ENCODE measurements around the gene OPRM1. TPM values are rescaled to one million over a fixed set of nuclear protein-coding genes. Genes with fewer than 3 reads are reported as not detected.

Gene OPRM1
- total and polyA plus RNA-seq, 2 of the 8 experiments (the other 6 are each of a cell fraction or from before 2014, with no cell fraction given), result not detected

DNA sequence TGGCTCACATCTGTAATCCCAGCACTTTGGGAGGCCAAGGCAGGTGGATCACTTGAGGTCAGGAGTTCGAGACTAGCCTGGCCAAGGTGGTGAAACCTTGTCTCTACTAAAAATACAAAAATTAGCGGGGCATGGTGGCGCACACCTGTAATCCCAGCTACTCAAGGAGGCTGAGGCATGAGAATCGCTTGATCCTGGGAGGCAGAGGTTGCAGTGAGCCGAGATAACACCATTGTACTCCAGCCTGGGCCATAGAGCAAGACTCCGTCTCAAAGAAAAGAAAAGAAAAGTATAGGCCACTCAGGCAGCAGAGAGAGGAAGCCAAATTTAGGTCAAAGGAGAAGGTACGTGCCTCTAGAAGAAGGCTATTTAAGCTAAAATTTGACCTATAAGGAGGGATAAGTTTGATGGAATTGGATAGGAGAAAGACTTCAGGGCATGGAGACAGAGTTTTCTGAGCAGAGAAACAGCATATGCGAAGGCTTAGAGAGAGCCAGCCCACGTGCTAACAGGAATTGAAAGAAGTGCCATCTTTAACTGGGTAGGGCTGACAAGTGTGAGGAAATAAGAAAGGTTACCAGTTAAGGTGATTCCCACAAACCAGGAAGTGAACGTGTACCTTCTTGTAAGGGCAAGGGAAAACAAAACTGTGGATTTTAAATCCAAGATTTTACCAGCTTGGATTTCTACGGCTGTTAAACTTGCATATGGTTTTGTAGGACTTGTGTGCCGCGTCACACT, 203.7 kb downstream of the OPRM1 start:
- Histone ChIP-seq H2BK15ac (ENCODE audit: low read length) (no peak overlapping the region), H3K79me1 (ENCODE audit: low read depth, low read length) (no peaks in the 10 kb centered on the region), H4K91ac (replicated peaks; ENCODE audit: insufficient read length, low read length) (no peak overlapping the region), H3K14ac (ENCODE audit: insufficient read length) (no peak overlapping the region), H3K56ac (replicated peaks; ENCODE audit: insufficient read length, low read depth, low read length) (no peak overlapping the region), H3K23ac (ENCODE audit: insufficient read length) (no peak overlapping the region), H2BK120ac (replicated peaks; ENCODE audit: low read depth, low read length) (no peak overlapping the region), H3K4me1 (replicated peaks in 1 of 4; ENCODE audit: control insufficient read depth in 3 of 4, insufficient read depth in 4 of 4, low read length in 3 of 4) (peaks cover 1 to 17% (median 12%) of the 10 kb centered on the region in 4 experiments; a peak in 5 of 7 replicates), H2BK20ac (ENCODE audit: low read length) (no peak overlapping the region), H3K4me2 (ENCODE audit: insufficient read depth in 1 of 2, low read depth in 2 of 2, low read length in 2 of 2) (no peak overlapping the region), H3K9me3 (ENCODE audit: insufficient read depth in 2 of 2, low read depth in 1 of 2, low read length in 1 of 2) (no peaks in the 10 kb centered on the region), H3K4me3 (ENCODE audit: extremely low read depth in 1 of 4, insufficient read depth in 2 of 4, low read depth in 3 of 4, low read length in 4 of 4) (no peak overlapping the region), H2BK5ac (ENCODE audit: low read depth, low read length) (no peak overlapping the region), H2BK12ac (ENCODE audit: low read depth, low read length) (no peak overlapping the region), H3K23me2 (ENCODE audit: low read depth, low read length) (no peaks in the 10 kb centered on the region; the same call in 1 of the 2 replicates), H4K8ac (ENCODE audit: extremely low read depth, insufficient read depth, low read length) (no peak overlapping the region), H2AFZ (ENCODE audit: low read length) (no peak overlapping the region), H3K9ac (replicated peaks in 1 of 4; ENCODE audit: extremely low read depth in 1 of 4, low read depth in 3 of 4, low read length in 3 of 4) (no peak overlapping the region), H2AK5ac (ENCODE audit: low read depth, low read length) (no peak overlapping the region), H3K27me3 (replicated peaks in 1 of 4; ENCODE audit: control insufficient read depth in 3 of 4, extremely low read depth in 1 of 4, insufficient read depth in 3 of 4, low read length in 3 of 4) (no peaks in the 10 kb centered on the region), H3K4ac (replicated peaks; ENCODE audit: insufficient read length, low read depth, low read length) (no peak overlapping the region), H3K27ac (ENCODE audit: low read depth, low read length) (no peak overlapping the region), H4K5ac (ENCODE audit: insufficient read length, low read depth, low read length) (no peak overlapping the region), H3K36me3 (ENCODE audit: control insufficient read depth in 2 of 4, insufficient read depth in 4 of 4, low read length in 3 of 4) (no peaks in the 10 kb centered on the region), H4K20me1 (replicated peaks in 1 of 2; ENCODE audit: control insufficient read depth in 1 of 2, insufficient read depth in 2 of 2, low read length in 2 of 2) (no peaks in the 10 kb centered on the region), H3K79me2 (ENCODE audit: control insufficient read depth in 1 of 2, insufficient read depth in 2 of 2, low read length in 2 of 2) (no peaks in the 10 kb centered on the region), H3K18ac (ENCODE audit: extremely low read depth, low read length) (no peak overlapping the region)
- WGBS, 2 experiments (ENCODE audit: extremely low coverage in 1 of 2, insufficient coverage in 1 of 2, insufficient read length in 1 of 2, insufficient replicate concordance in 2 of 2, low coverage in 1 of 2, low lambda C conversion rate in 2 of 2, missing lambda C conversion rate in 1 of 2), result 89% methylated on average over 12 of the region's 13 CpGs; no CpG with 5 or more reads in 1 of the 2 experiments
- no peak for DNase-seq (ENCODE audit: low read depth in 1 of 2, low spot score in 2 of 2)
- ChIA-PET CTCF (ENCODE audit: partially characterized antibody) (interaction anchor here (1.6 kb wide), 1 partner anchor 1012 kb away, joined by 4 read pairs; no protein-coding TSS in a partner anchor), POLR2A (ENCODE audit: partially characterized antibody) (no interaction called here)
- no peak for FAIRE-seq
- TF ChIP-seq, protein P1, sequence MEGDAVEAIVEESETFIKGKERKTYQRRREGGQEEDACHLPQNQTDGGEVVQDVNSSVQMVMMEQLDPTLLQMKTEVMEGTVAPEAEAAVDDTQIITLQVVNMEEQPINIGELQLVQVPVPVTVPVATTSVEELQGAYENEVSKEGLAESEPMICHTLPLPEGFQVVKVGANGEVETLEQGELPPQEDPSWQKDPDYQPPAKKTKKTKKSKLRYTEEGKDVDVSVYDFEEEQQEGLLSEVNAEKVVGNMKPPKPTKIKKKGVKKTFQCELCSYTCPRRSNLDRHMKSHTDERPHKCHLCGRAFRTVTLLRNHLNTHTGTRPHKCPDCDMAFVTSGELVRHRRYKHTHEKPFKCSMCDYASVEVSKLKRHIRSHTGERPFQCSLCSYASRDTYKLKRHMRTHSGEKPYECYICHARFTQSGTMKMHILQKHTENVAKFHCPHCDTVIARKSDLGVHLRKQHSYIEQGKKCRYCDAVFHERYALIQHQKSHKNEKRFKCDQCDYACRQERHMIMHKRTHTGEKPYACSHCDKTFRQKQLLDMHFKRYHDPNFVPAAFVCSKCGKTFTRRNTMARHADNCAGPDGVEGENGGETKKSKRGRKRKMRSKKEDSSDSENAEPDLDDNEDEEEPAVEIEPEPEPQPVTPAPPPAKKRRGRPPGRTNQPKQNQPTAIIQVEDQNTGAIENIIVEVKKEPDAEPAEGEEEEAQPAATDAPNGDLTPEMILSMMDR (IDR thresholded peaks at IDR 0.05; ENCODE audit: control extremely low read depth in 1 of 3, insufficient read depth in 1 of 3, low read depth in 1 of 3, low read length in 3 of 3), result no peak
- no peak for TF ChIP-seq SIRT6 (IDR thresholded peaks at IDR 0.05; ENCODE audit: low read length)
- no peak for TF ChIP-seq ZNF274 (IDR thresholded peaks at IDR 0.05; ENCODE audit: borderline replicate concordance, extremely low read depth, low read length)
- TF ChIP-seq CREB1 (IDR thresholded peaks at IDR 0.05), result no peak
- no peak for TF ChIP-seq GABPA (IDR thresholded peaks at IDR 0.05; ENCODE audit: borderline replicate concordance, insufficient read depth, low read length)
- TF ChIP-seq POLR2A (IDR thresholded peaks at IDR 0.05; ENCODE audit: control extremely low read depth in 1 of 2, low read depth in 2 of 2, low read length in 2 of 2), result no peak
- no peak for TF ChIP-seq CHD1 (IDR thresholded peaks at IDR 0.05; ENCODE audit: low read depth, low read length)
- TF ChIP-seq ATF3 (IDR thresholded peaks at IDR 0.05; ENCODE audit: insufficient read depth, low read depth, low read length), result no peak
- no peak for TF ChIP-seq RBBP5 (IDR thresholded peaks at IDR 0.05; ENCODE audit: borderline replicate concordance, low read depth, low read length)

Measured in H1 (cell line).